Uterus (tissue), 4 donors: ENCODE data around the gene ZSCAN10. TPM values are rescaled to one million over a fixed set of nuclear protein-coding genes. Genes with fewer than 3 reads are reported as not detected.

ENCODE experiments used
- DNase-seq, 2 donors: peaks; one replicate each; pipeline ENCODE4 v3.0.0-alpha.2; 2019 to 2020
- H3K27ac ChIP-seq, 2 donors: fragments of 200-600 bp; sonication (generic); 1 replicate in 1 of 2; 2 replicates in 1 of 2; pipeline ENCODE4 v1.5.1; 2016 to 2018
- H3K27me3 ChIP-seq, 2 donors: fragments of 200-600 bp; sonication (generic); one replicate each; pipeline ENCODE4 v1.5.1; 2018 to 2019; ENCODE audit warnings: control low read depth in 1 of 2
- H3K36me3 ChIP-seq, 2 donors: fragments of 200-600 bp; sonication (generic); one replicate each; pipeline ENCODE4 v1.5.1; 2019; ENCODE audit warnings: control low read depth in 1 of 2
- H3K4me1 ChIP-seq, 2 donors: fragments of 200-600 bp; sonication (generic); one replicate each; pipeline ENCODE4 v1.5.1; 2018 to 2019; ENCODE audit warnings: control low read depth in 1 of 2
- H3K4me3 ChIP-seq, 2 donors: fragments of 200-600 bp; sonication (generic); 1 replicate in 1 of 2; 2 replicates in 1 of 2; pipeline ENCODE4 v1.5.1; 2018 to 2019; ENCODE audit warnings: mild to moderate bottlenecking in 1 of 2
- H3K9me3 ChIP-seq, 2 donors: fragments of 200-600 bp; sonication (generic); one replicate each; pipeline ENCODE4 v1.5.1; 2019; ENCODE audit warnings: control low read depth in 1 of 2
- CTCF ChIP-seq, 4 experiments: fragments of 200-600 bp in 2 of 4; fragments of 450-650 bp in 2 of 4; sonication (generic) in 2 of 4; IDR thresholded peaks; one replicate each; pipeline ENCODE4 v1.5.1; 2016 to 2019; ENCODE audit warnings: antibody characterized with exemption in 4 of 4, mild to moderate bottlenecking in 2 of 4, moderate library complexity in 1 of 4
- POLR2A ChIP-seq, 2 donors: fragments of 450-650 bp; IDR thresholded peaks; one replicate each; pipeline ENCODE4 v1.6.1; 2016; ENCODE audit warnings: antibody characterized with exemption in 2 of 2, mild to moderate bottlenecking in 1 of 2, moderate library complexity in 1 of 2
- intact Hi-C: fragments of 100-400 bp; cut with DNase I; formaldehyde crosslinking; loops from one replicate; pipeline ENCODE4 v1.15.1; 2023; ENCODE audit warnings: low total_unique reads
- total RNA-seq, 4 donors: library from RNA; depleted of rRNA in 3 of 4; stranded (reverse); fragments of >200 nt in 3 of 4; gene quantifications; one replicate each; pipeline versions ENCODE4 v1.1.0 to v1.2.4, GENCODE V29; 2014 to 2023
- donor health status: DM: yes; HTN: yes; CAD: no.

ZSCAN10 gene
- total RNA-seq, 4 donors from 2014 or later = not detected

- no peak for DNase-seq
- H3K27ac ChIP-seq = no peak overlapping the region
- no peaks in the 10 kb centered on the region for H3K4me1 ChIP-seq
- H3K36me3 ChIP-seq = no peaks in the 10 kb centered on the region
- no peaks in the 10 kb centered on the region for H3K9me3 ChIP-seq
- H3K27me3 ChIP-seq = no peaks in the 10 kb centered on the region
- intact Hi-C loops = no loop called here
- no peak overlapping the region for H3K4me3 ChIP-seq
- TF ChIP-seq POLR2A (IDR thresholded peaks at IDR 0.05) (no peak), CTCF (IDR thresholded peaks at IDR 0.05) (no peak)
Measured at GRCh38 chr16:3138823-3139426, 39.8 kb upstream of the ZSCAN10 start.

GRCh38 chr16:3138342-3138741 is 39.2 kb upstream of the ZSCAN10 start:
- no peak overlapping the region for H3K4me3 ChIP-seq
- no peak for TF ChIP-seq CTCF (IDR thresholded peaks at IDR 0.05)
- TF ChIP-seq POLR2A (IDR thresholded peaks at IDR 0.05) = no peak

GRCh38 chr16:3137267-3137666 is 38.2 kb upstream of the ZSCAN10 start:
- Histone ChIP-seq H3K4me1 (no peaks in the 10 kb centered on the region), H3K27me3 (no peaks in the 10 kb centered on the region), H3K9me3 (no peaks in the 10 kb centered on the region), H3K4me3 (no peak overlapping the region), H3K36me3 (no peaks in the 10 kb centered on the region), H3K27ac (no peak overlapping the region)
- intact Hi-C loops = no loop called here
- no peak for DNase-seq
- TF ChIP-seq CTCF (IDR thresholded peaks at IDR 0.05) (no peak), POLR2A (IDR thresholded peaks at IDR 0.05) (no peak)

More at GRCh38 chr16:3138342-3138741, 39.2 kb upstream of the ZSCAN10 start:
- no peak for DNase-seq
- Histone ChIP-seq H3K4me1 (no peaks in the 10 kb centered on the region), H3K36me3 (no peaks in the 10 kb centered on the region), H3K9me3 (no peaks in the 10 kb centered on the region), H3K27me3 (no peaks in the 10 kb centered on the region), H3K27ac (no peak overlapping the region)
- intact Hi-C loops = no loop called here

- H3K27me3 ChIP-seq = no peaks in the 10 kb centered on the region
- TF ChIP-seq CTCF (IDR thresholded peaks at IDR 0.05) (peak in 1 of 4 experiments; percentile 8), POLR2A (IDR thresholded peaks at IDR 0.05) (no peak)
- H3K27ac ChIP-seq = peak overlapping the region; percentile 89 to 97
- H3K4me3 ChIP-seq = peak overlapping the region; percentile 90 to 94
- intact Hi-C loops = no loop called here
- DNase-seq = no peak
- H3K9me3 ChIP-seq = no peaks in the 10 kb centered on the region
- no peaks in the 10 kb centered on the region for H3K4me1 ChIP-seq
- no peaks in the 10 kb centered on the region for H3K36me3 ChIP-seq
Measured at GRCh38 chr16:3135126-3135715, 36.1 kb upstream of the ZSCAN10 start.

- no peaks in the 10 kb centered on the region for H3K36me3 ChIP-seq
- intact Hi-C loops = no loop called here
Measured at GRCh38 chr16:3134338-3135125, 35.4 kb upstream of the ZSCAN10 start, which contains the start of gene ZNF213. Gene ZNF213 (plus strand): TSS chr16:3135029. CDS start chr16:3137281, 2,252 bp downstream.

More at GRCh38 chr16:3134338-3135125, 35.4 kb upstream of the ZSCAN10 start, which contains the start of gene ZNF213:
- no peaks in the 10 kb centered on the region for H3K4me1 ChIP-seq
- peak; percentile 94 to 97 for DNase-seq
- peak within 1 kb of the TSS; percentile 89 to 97 for H3K27ac ChIP-seq
- H3K4me3 ChIP-seq = peak within 1 kb of the TSS; percentile 90 to 94
- H3K9me3 ChIP-seq = no peaks in the 10 kb centered on the region
- peak; percentile 83 to 87 for TF ChIP-seq POLR2A (IDR thresholded peaks at IDR 0.05)
- TF ChIP-seq CTCF (IDR thresholded peaks at IDR 0.05) = peak in 1 of 4 experiments; percentile 23
- no peaks in the 10 kb centered on the region for H3K27me3 ChIP-seq
